AG09319 (cell line): ENCODE results near the gene SYTL1.

ENCODE experiments used
- DNase-seq: peaks from one replicate; pipeline ENCODE4 v3.0.0-alpha.2; 2010; ENCODE audit warnings: low read depth; ENCODE audit errors: extremely low read depth
- TF ChIP-seq, protein P1 (sequence below): IDR thresholded peaks from 2 replicates; pipeline ENCODE4 v1.5.1; 2011; ENCODE audit warnings: low read depth, mild to moderate bottlenecking, inconsistent platforms, low read length, moderate library complexity

The SYTL1 gene

DNA sequence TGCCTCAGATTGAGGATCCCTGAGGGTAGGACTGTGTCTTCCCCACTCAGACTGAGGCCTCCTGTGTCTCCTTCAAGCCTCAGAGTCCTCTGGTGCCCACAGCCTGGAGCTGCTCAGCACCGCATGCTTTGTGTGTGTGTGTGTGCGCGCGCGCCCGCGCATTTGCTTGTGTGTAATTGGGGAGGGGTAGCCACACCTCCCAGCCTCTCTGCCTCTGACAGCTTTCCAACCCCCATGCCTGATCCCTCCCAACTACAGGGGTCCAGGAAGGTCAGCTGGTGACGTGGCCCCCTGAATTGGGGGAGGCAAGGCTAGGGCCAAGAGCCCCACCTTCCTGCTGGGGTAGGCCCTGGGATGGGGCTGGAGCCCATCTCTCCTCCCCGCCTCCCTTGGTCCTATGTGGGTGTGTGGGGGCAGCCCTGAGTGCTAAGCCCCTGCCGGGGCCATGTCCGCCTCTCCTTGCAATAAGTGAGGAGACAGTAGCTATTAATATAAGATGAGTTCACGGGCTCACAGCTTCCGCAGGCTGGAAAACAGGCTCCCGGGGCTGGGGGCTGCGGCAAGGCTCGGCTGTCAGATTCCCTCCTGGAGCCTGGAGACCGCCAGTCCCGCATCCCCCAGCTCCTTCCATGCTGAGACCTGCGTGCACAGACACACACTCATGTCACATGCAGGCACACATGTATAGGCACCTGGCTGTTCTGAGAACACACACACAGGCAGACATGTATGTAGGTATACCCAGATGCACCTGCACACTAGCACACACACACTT, 57.6 kb downstream of the SYTL1 start:
- TF ChIP-seq, protein P1, sequence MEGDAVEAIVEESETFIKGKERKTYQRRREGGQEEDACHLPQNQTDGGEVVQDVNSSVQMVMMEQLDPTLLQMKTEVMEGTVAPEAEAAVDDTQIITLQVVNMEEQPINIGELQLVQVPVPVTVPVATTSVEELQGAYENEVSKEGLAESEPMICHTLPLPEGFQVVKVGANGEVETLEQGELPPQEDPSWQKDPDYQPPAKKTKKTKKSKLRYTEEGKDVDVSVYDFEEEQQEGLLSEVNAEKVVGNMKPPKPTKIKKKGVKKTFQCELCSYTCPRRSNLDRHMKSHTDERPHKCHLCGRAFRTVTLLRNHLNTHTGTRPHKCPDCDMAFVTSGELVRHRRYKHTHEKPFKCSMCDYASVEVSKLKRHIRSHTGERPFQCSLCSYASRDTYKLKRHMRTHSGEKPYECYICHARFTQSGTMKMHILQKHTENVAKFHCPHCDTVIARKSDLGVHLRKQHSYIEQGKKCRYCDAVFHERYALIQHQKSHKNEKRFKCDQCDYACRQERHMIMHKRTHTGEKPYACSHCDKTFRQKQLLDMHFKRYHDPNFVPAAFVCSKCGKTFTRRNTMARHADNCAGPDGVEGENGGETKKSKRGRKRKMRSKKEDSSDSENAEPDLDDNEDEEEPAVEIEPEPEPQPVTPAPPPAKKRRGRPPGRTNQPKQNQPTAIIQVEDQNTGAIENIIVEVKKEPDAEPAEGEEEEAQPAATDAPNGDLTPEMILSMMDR, result no peak
- no peak for DNase-seq

DNA sequence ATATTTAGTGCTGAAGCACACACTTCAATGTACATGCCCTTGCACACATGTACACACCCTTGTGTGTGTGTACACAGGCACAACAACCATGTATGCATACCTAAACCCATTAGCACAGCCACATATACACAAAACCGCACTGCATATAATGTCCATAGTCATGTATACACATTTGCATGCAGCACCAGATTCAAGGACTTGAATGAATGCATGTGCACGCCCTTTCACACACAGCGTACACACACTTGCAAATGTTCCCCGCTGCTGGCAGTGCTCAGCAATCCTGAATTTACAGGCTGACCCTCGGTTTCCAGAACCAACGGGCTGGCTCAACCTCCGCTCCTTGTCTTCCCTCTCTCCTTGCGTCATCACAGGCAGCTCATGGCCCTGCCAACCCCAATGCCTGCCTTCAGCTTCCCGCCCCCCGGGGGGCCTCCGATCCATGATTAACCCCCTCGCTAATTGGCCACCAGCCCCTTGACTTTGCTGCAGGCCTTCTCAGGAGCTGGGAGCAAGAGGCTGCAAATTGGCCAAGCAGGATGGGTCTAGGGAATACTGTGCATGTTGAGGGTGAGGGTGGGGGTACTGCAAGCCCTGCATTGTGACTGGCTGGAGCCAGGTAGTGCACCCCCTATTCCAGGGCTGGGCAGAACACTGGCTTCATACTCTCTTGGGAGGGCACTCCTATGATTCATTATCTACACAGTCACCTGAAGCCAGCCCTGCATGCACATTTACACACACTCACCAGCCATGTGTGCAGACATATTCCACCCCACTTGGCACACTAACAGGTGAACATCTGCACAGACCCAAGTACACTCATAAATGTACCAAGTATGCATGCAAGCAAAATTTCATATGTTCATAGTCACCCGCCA, 58.5 kb downstream of the SYTL1 start:
- TF ChIP-seq, protein P1, result no peak
- no peak for DNase-seq

DNA sequence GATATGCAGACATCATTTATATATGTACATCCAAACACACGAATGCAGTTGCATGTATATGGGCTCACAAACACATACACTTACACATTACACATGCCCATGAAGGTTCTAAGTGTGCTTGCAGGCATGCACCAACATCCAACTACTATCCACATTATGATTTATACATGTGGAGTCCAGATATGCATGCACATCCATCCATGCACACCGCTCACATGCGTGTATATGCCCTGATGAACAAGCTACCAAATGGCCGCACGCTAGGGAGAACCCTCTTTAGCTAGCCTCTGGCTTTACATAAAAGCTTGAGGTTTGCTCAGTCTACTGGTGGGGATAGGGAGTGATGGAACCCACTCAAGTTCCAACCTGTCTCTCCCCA, 59.1 kb downstream of the SYTL1 start:
- TF ChIP-seq, protein P1, result no peak

DNA sequence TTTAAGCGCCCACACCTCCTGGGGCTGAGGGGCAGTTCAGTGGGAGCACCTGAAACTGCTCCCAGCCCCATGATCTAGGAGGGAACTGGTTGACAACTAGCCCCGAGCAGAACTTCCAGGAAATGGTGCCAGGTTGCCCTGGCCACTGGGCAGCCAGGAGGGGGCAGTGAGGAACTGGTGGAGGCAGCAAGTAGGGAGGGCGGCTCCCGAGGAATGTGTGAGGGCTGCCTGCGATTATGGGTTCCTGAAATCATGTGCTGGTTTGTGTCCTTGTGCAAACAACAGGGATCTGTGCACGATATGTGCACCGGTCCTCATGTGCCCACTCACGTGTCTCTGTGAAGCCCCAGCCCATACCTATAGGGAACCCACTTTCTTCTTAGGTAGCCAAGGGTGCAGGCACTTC, 60.5 kb downstream of the SYTL1 start:
- TF ChIP-seq, protein P1, result peak; percentile 74
- no peak for DNase-seq

More for the DNA sequence above, 59.1 kb downstream of the SYTL1 start:
- no peak for DNase-seq

DNA sequence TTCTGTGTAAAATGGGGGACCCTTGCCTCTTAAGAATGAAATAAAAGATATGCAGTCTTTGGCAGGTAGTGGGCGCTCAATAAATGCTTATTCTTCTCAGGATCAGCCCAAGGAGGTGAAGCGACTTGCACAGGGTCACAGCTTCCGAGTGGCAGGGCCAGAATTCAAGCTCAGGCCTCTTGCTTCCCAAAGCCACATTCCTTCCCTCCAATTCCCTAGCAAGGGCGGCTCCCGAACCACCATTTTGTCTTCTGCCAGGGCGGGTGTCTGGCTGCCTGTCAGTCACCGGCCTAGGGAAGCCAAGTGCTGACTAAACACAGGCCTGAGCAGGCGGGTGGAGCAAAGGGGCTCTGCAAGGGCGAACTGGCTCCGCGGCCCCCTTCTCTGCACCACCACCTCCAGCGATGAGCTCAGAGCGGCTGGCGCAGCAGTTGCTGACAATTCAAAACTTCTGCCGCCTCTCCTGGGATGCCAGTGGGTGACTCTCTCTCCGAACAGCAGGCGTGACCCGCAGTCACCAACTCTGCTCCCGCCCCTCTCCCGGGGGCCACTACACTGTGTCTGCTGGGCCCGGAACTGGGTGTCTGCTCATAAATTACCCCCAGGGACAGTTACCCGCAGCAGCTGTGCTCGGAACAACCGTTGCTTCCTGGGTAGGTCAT, 61.4 kb downstream of the SYTL1 start:
- TF ChIP-seq, protein P1, result peak; percentile 28
- DNase-seq, result no peak
